Measurements from ENCODE around the gene RNF169.

- TF ChIP-seq CTCF (IDR thresholded peaks at IDR 0.05) (no peak), EZH2 (IDR thresholded peaks at IDR 0.05; ENCODE audit: borderline replicate concordance, insufficient read depth, low read depth, low read length, poor library complexity, severe bottlenecking) (no peak)
Observed at GRCh38 chr11:74784726-74785125, 36.1 kb downstream of the RNF169 start.
